KMS-11 (cell line): ENCODE results near the gene ME1.

Experiments
- H2AFZ ChIP-seq: fragments of 200-600 bp; sonication (generic); 2 replicates; pipeline ENCODE4 v1.6.1; 2016; ENCODE audit warnings: antibody characterized with exemption, mixed run types, low read depth
- H3K27ac ChIP-seq: fragments of 200-600 bp; sonication (generic); 2 replicates; pipeline ENCODE4 v1.6.1; 2016; ENCODE audit warnings: mild to moderate bottlenecking, mixed run types
- H3K27me3 ChIP-seq: fragments of 200-600 bp; sonication (generic); 2 replicates; pipeline ENCODE4 v1.6.1; 2017; ENCODE audit warnings: mild to moderate bottlenecking, low read depth, mixed run types, moderate library complexity; ENCODE audit not compliant: insufficient read depth
- H3K36me3 ChIP-seq: fragments of 200-600 bp; sonication (generic); 2 replicates; pipeline ENCODE4 v1.6.1; 2017; ENCODE audit warnings: mild to moderate bottlenecking, mixed run types; ENCODE audit not compliant: insufficient read depth
- H3K4me1 ChIP-seq: fragments of 200-600 bp; sonication (generic); 2 replicates; pipeline ENCODE4 v1.6.1; 2016; ENCODE audit warnings: mild to moderate bottlenecking, low read depth, mixed run types; ENCODE audit not compliant: poor library complexity, severe bottlenecking
- H3K4me2 ChIP-seq: fragments of 200-600 bp; sonication (generic); 2 replicates; pipeline ENCODE4 v1.7.0; 2016; ENCODE audit warnings: mild to moderate bottlenecking, mixed run types
- H3K4me3 ChIP-seq: fragments of 200-600 bp; sonication (generic); IDR thresholded peaks from 2 replicates; pipeline ENCODE4 v1.6.1; 2017; ENCODE audit warnings: low read depth, low read length, mixed read lengths; ENCODE audit not compliant: insufficient read depth
- H3K79me2 ChIP-seq: fragments of 200-600 bp; sonication (generic); 2 replicates; pipeline ENCODE4 v1.6.1; 2016; ENCODE audit warnings: low read depth, mixed run types; ENCODE audit not compliant: insufficient read depth
- H3K9ac ChIP-seq: fragments of 200-600 bp; sonication (generic); 2 replicates; pipeline ENCODE4 v1.6.1; 2016; ENCODE audit warnings: mild to moderate bottlenecking, mixed run types
- H4K20me1 ChIP-seq: fragments of 200-600 bp; sonication (generic); 2 replicates; pipeline ENCODE4 v1.6.1; 2016; ENCODE audit warnings: mild to moderate bottlenecking, mixed run types; ENCODE audit not compliant: insufficient read depth
- TF ChIP-seq, protein P1 (sequence below): fragments of 200-600 bp; sonication (generic); conservative IDR thresholded peaks from 2 replicates; pipeline ENCODE4 v1.6.1; 2017; ENCODE audit warnings: low read depth, mild to moderate bottlenecking, antibody characterized with exemption, low read length, moderate library complexity, mixed read lengths

Gene ME1

DNA sequence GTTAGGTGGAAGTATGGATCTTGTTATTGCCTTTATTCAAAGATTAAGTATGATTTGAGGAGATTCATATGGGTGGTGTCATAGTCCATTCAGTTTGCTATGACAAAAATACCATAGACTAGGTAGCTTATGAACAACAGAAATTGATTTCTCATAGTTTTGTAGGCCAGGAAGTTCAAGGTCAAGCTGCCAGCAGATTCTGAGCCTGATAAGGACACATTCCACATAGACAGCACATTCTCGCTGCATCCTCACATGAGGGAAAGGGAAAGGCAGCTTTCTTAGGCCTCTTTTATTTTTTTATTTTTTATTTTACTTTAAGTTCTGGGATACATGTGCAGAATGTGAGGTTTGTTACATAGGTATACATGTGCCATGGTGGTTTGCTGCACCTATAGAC, 27.7 kb downstream of the ME1 start:
- Histone ChIP-seq H3K4me2 (no peak overlapping the region), H3K36me3 (no peaks in the 10 kb centered on the region), H3K9ac (no peak overlapping the region), H3K27ac (no peak overlapping the region), H3K4me3 (no peak overlapping the region), H4K20me1 (no peaks in the 10 kb centered on the region), H2AFZ (no peak overlapping the region), H3K27me3 (no peaks in the 10 kb centered on the region), H3K79me2 (no peaks in the 10 kb centered on the region), H3K4me1 (no peaks in the 10 kb centered on the region)
- TF ChIP-seq, protein P1, sequence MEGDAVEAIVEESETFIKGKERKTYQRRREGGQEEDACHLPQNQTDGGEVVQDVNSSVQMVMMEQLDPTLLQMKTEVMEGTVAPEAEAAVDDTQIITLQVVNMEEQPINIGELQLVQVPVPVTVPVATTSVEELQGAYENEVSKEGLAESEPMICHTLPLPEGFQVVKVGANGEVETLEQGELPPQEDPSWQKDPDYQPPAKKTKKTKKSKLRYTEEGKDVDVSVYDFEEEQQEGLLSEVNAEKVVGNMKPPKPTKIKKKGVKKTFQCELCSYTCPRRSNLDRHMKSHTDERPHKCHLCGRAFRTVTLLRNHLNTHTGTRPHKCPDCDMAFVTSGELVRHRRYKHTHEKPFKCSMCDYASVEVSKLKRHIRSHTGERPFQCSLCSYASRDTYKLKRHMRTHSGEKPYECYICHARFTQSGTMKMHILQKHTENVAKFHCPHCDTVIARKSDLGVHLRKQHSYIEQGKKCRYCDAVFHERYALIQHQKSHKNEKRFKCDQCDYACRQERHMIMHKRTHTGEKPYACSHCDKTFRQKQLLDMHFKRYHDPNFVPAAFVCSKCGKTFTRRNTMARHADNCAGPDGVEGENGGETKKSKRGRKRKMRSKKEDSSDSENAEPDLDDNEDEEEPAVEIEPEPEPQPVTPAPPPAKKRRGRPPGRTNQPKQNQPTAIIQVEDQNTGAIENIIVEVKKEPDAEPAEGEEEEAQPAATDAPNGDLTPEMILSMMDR = no peak

DNA sequence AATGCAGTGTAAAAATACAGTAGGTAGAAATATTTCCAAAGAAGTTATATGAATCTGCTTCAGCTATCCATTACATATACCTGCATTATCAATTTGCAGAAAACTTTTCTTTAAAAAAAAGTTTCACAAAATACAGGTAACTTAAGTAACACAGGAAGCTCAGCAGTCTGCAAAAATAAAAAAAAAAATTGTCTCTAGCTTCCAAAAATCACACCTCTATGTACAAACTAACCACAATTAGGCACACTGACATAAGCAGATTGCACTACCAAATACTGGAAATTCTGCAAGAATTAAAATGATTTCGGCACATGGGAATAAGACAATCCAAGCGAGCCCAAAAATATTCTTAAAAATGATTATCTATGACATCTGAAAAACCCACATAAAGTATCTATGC, 41.2 kb downstream of the ME1 start:
- Histone ChIP-seq H3K4me2 (no peak overlapping the region), H3K4me3 (no peak overlapping the region)
- TF ChIP-seq, protein P1 = no peak

DNA sequence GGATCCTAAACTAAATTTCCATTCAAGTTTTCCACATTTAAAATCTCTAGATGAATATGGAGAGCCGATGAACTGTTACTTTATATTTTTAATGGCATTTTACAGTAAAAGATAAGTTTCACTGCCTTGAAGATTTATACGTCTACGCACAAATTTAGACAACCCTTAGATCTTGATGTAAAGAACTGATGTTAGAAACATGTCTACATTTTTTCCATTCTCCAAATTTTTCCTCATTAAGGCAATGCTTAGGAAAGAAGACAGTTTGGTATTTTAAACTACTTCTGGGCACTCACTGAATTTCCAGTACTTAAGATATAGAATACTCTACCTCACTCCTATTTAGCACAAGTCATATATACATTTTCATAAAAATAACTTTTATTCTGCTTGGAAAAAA, 45.4 kb downstream of the ME1 start:
- TF ChIP-seq, protein P1 = no peak
- no peak overlapping the region for H3K9ac ChIP-seq
- H3K27me3 ChIP-seq = no peaks in the 10 kb centered on the region
- H2AFZ ChIP-seq = no peak overlapping the region
- H3K4me2 ChIP-seq = no peak overlapping the region
- H3K4me3 ChIP-seq = no peak overlapping the region
- H3K36me3 ChIP-seq = no peaks in the 10 kb centered on the region
- no peaks in the 10 kb centered on the region for H3K4me1 ChIP-seq
- no peak overlapping the region for H3K27ac ChIP-seq
- H3K79me2 ChIP-seq = no peaks in the 10 kb centered on the region
- no peaks in the 10 kb centered on the region for H4K20me1 ChIP-seq

More for the DNA sequence above, 41.2 kb downstream of the ME1 start:
- no peak overlapping the region for H3K9ac ChIP-seq
- H2AFZ ChIP-seq = no peak overlapping the region
- no peaks in the 10 kb centered on the region for H3K4me1 ChIP-seq
- H3K79me2 ChIP-seq = no peaks in the 10 kb centered on the region
- no peaks in the 10 kb centered on the region for H4K20me1 ChIP-seq
- H3K27me3 ChIP-seq = no peaks in the 10 kb centered on the region
- no peaks in the 10 kb centered on the region for H3K36me3 ChIP-seq
- no peak overlapping the region for H3K27ac ChIP-seq

DNA sequence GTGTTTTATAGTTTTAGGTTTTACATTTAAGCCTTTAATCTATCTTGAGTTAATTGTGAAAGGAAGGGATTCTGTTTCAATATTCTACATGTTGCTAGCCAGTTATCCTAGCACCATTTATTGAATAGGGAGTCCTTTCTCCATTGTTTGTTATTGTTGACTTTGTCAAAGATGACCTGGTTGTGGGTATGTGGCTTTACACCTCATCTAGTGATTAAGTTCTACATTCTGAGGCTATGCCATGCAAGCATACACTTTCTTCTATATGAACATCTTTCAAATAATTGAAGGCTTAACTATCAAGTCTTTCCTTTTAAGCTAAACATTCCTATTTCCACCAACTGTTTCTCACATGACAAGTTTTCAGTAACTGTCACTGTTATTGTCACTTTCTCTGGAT, 46.1 kb downstream of the ME1 start:
- Histone ChIP-seq H3K36me3 (no peaks in the 10 kb centered on the region), H3K27ac (no peak overlapping the region), H3K9ac (no peak overlapping the region), H3K27me3 (no peaks in the 10 kb centered on the region), H3K4me2 (no peak overlapping the region), H4K20me1 (no peaks in the 10 kb centered on the region), H3K4me3 (no peak overlapping the region), H3K4me1 (peaks cover 6% of the 10 kb centered on the region), H2AFZ (no peak overlapping the region), H3K79me2 (no peaks in the 10 kb centered on the region)
- TF ChIP-seq, protein P1 = no peak
